Measurements from ENCODE around the gene ZBTB16. TPM values are rescaled to one million over a fixed set of nuclear protein-coding genes. Genes with fewer than 3 reads are reported as not detected.
A peak's percentile ranks its signal among the peaks of the same experiment; 100 is the strongest.

The ZBTB16 gene
- total RNA-seq, 1 donor from 2014 or later, result 64.5 TPM

- no peak for TF ChIP-seq CTCF (IDR thresholded peaks at IDR 0.05; ENCODE audit: borderline replicate concordance)
- peak overlapping the region; percentile 71 for H3K27ac ChIP-seq (replicated peaks)
- peaks cover 14% of the 10 kb centered on the region for H3K36me3 ChIP-seq
- no peaks in the 10 kb centered on the region for H3K27me3 ChIP-seq (ENCODE audit: low read depth)
- intact Hi-C loops (cut with micrococcal nuclease), result no loop called here
- H3K4me3 ChIP-seq, result no peak overlapping the region
- H3K4me1 ChIP-seq, result peaks cover 100% of the 10 kb centered on the region
- no peak for DNase-seq
- H3K9me3 ChIP-seq (replicated peaks), result no peaks in the 10 kb centered on the region
Measured at GRCh38 chr11:114121138-114121537, 61.6 kb downstream of the ZBTB16 start.

GRCh38 chr11:114121804-114122504, 62.4 kb downstream of the ZBTB16 start:
- DNase-seq, result no peak
- Histone ChIP-seq H3K27me3 (ENCODE audit: low read depth) (no peaks in the 10 kb centered on the region), H3K27ac (replicated peaks) (peak overlapping the region; percentile 71), H3K4me3 (no peak overlapping the region), H3K9me3 (replicated peaks) (no peaks in the 10 kb centered on the region), H3K36me3 (peaks cover 19% of the 10 kb centered on the region), H3K4me1 (peaks cover 100% of the 10 kb centered on the region)
- TF ChIP-seq CTCF (IDR thresholded peaks at IDR 0.05; ENCODE audit: borderline replicate concordance), result no peak
- intact Hi-C loops (cut with micrococcal nuclease), result no loop called here

- Histone ChIP-seq H3K36me3 (peaks cover 26% of the 10 kb centered on the region), H3K9me3 (replicated peaks) (no peaks in the 10 kb centered on the region), H3K27ac (replicated peaks) (peak overlapping the region; percentile 71), H3K27me3 (ENCODE audit: low read depth) (no peaks in the 10 kb centered on the region), H3K4me3 (no peak overlapping the region), H3K4me1 (peaks cover 100% of the 10 kb centered on the region)
- intact Hi-C loops (cut with micrococcal nuclease), result no loop called here
- TF ChIP-seq CTCF (IDR thresholded peaks at IDR 0.05; ENCODE audit: borderline replicate concordance), result no peak
- DNase-seq, result no peak
Measured at GRCh38 chr11:114122686-114123085, 63.2 kb downstream of the ZBTB16 start.

GRCh38 chr11:114123692-114124330, 64.3 kb downstream of the ZBTB16 start:
- intact Hi-C loops (cut with micrococcal nuclease), result no loop called here
- no peaks in the 10 kb centered on the region for H3K27me3 ChIP-seq (ENCODE audit: low read depth)
- peaks cover 100% of the 10 kb centered on the region for H3K4me1 ChIP-seq
- peak overlapping the region; percentile 71 for H3K27ac ChIP-seq (replicated peaks)
- H3K36me3 ChIP-seq, result peaks cover 31% of the 10 kb centered on the region
- DNase-seq, result no peak
- H3K4me3 ChIP-seq, result no peak overlapping the region
- TF ChIP-seq CTCF (IDR thresholded peaks at IDR 0.05; ENCODE audit: borderline replicate concordance), result no peak
- no peaks in the 10 kb centered on the region for H3K9me3 ChIP-seq (replicated peaks)

GRCh38 chr11:114124601-114125144, 65.2 kb downstream of the ZBTB16 start:
- intact Hi-C loops (cut with micrococcal nuclease), result no loop called here
- H3K36me3 ChIP-seq, result peaks cover 31% of the 10 kb centered on the region
- H3K4me3 ChIP-seq, result no peak overlapping the region
- H3K27ac ChIP-seq (replicated peaks), result peak overlapping the region; percentile 39
- peaks cover 100% of the 10 kb centered on the region for H3K4me1 ChIP-seq
- H3K9me3 ChIP-seq (replicated peaks), result no peaks in the 10 kb centered on the region
- H3K27me3 ChIP-seq (ENCODE audit: low read depth), result no peaks in the 10 kb centered on the region
- no peak for TF ChIP-seq CTCF (IDR thresholded peaks at IDR 0.05; ENCODE audit: borderline replicate concordance)
- DNase-seq, result no peak
